Measurements from ENCODE around the gene CDYL2. TPM values are rescaled to one million over a fixed set of nuclear protein-coding genes. Genes with fewer than 3 reads are reported as not detected.

The CDYL2 gene
- polyA plus RNA-seq, 1 of the 3 experiments (the other 2 are of a cell fraction) = 0.03 TPM

DNA sequence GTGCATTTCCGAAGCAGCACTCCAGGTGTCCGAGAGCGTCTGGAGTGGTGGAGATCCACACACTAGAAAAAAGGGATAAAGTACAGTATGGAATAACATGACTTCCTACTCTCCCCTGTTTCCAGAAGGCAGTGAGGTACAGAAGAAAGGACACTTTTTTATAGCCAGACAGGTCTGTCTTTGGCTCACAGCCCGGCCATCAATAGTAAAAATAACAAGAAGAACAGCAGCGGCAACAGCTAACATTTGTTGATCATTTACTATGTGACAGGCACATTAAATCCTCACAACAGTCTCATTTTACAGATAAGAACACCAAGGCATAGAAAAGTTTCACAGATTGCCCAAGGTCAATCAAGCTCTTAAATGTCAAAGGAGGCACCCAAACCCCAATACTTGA is 247.4 kb downstream of the CDYL2 start:
- ChIA-PET POLR2A (no interaction called here), CTCF (no interaction called here)
- Histone ChIP-seq H3K4me3 (ENCODE audit: low read depth in 2 of 2, low read length in 1 of 2) (no peak overlapping the region), H2AFZ (ENCODE audit: low read depth) (no peak overlapping the region), H3K9me2 (no peaks in the 10 kb centered on the region), H3F3A (replicated peaks; ENCODE audit: insufficient read depth) (no peaks in the 10 kb centered on the region), H3K36me3 (replicated peaks in 1 of 2; ENCODE audit: control insufficient read depth in 1 of 2, insufficient read depth in 2 of 2, low read length in 1 of 2) (no peaks in the 10 kb centered on the region), H4K20me1 (ENCODE audit: insufficient read depth) (no peaks in the 10 kb centered on the region), H3K4me1 (ENCODE audit: control insufficient read depth in 1 of 2, insufficient read depth in 2 of 2, low read depth in 1 of 2, low read length in 1 of 2) (no peaks in the 10 kb centered on the region), H3K9ac (no peak overlapping the region), H3K9me3 (no peaks in the 10 kb centered on the region), H3K27ac (ENCODE audit: low read depth in 2 of 2, low read length in 1 of 2) (no peak overlapping the region), H3K27me3 (ENCODE audit: insufficient read depth) (no peaks in the 10 kb centered on the region), H3K79me2 (ENCODE audit: insufficient read depth) (no peaks in the 10 kb centered on the region), H3K4me2 (no peak overlapping the region)
- TF ChIP-seq CTCF (IDR thresholded peaks at IDR 0.05) = no peak
- no peak for TF ChIP-seq JUND (IDR thresholded peaks at IDR 0.05)
- no peak for TF ChIP-seq POLR2AphosphoS5 (IDR thresholded peaks at IDR 0.05; ENCODE audit: low read depth, low read length)
- TF ChIP-seq, protein P1, sequence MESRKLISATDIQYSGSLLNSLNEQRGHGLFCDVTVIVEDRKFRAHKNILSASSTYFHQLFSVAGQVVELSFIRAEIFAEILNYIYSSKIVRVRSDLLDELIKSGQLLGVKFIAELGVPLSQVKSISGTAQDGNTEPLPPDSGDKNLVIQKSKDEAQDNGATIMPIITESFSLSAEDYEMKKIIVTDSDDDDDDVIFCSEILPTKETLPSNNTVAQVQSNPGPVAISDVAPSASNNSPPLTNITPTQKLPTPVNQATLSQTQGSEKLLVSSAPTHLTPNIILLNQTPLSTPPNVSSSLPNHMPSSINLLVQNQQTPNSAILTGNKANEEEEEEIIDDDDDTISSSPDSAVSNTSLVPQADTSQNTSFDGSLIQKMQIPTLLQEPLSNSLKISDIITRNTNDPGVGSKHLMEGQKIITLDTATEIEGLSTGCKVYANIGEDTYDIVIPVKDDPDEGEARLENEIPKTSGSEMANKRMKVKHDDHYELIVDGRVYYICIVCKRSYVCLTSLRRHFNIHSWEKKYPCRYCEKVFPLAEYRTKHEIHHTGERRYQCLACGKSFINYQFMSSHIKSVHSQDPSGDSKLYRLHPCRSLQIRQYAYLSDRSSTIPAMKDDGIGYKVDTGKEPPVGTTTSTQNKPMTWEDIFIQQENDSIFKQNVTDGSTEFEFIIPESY (IDR thresholded peaks at IDR 0.05; ENCODE audit: borderline replicate concordance, low read depth) = no peak
- TF ChIP-seq FOXM1 (IDR thresholded peaks at IDR 0.05; ENCODE audit: low read depth) = no peak
- TF ChIP-seq, protein P2, sequence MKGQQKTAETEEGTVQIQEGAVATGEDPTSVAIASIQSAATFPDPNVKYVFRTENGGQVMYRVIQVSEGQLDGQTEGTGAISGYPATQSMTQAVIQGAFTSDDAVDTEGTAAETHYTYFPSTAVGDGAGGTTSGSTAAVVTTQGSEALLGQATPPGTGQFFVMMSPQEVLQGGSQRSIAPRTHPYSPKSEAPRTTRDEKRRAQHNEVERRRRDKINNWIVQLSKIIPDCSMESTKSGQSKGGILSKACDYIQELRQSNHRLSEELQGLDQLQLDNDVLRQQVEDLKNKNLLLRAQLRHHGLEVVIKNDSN (IDR thresholded peaks at IDR 0.05; ENCODE audit: borderline replicate concordance, low read depth) = no peak
- TF ChIP-seq MXI1 (IDR thresholded peaks at IDR 0.05; ENCODE audit: low read depth, low read length) = no peak
- TF ChIP-seq RFX5 (IDR thresholded peaks at IDR 0.05; ENCODE audit: low read length) = no peak
- TF ChIP-seq NRF1 (IDR thresholded peaks at IDR 0.05; ENCODE audit: low read depth, low read length) = no peak
- no peak for TF ChIP-seq SIN3A (IDR thresholded peaks at IDR 0.05; ENCODE audit: borderline replicate concordance, low read depth, low read length)
- TF ChIP-seq ELF1 (IDR thresholded peaks at IDR 0.05) = no peak
- no peak for DNase-seq
- 17% methylated on average over 5 of the region's 5 CpGs for WGBS (ENCODE audit: low lambda C conversion rate)

- Histone ChIP-seq H3K4me1 (ENCODE audit: control insufficient read depth in 1 of 2, insufficient read depth in 2 of 2, low read depth in 1 of 2, low read length in 1 of 2) (no peaks in the 10 kb centered on the region), H3K4me3 (ENCODE audit: low read depth in 2 of 2, low read length in 1 of 2) (no peak overlapping the region), H3F3A (replicated peaks; ENCODE audit: insufficient read depth) (no peaks in the 10 kb centered on the region), H3K27ac (ENCODE audit: low read depth in 2 of 2, low read length in 1 of 2) (no peak overlapping the region), H3K79me2 (ENCODE audit: insufficient read depth) (no peaks in the 10 kb centered on the region), H3K9me3 (no peaks in the 10 kb centered on the region), H3K36me3 (replicated peaks in 1 of 2; ENCODE audit: control insufficient read depth in 1 of 2, insufficient read depth in 2 of 2, low read length in 1 of 2) (no peaks in the 10 kb centered on the region), H4K20me1 (ENCODE audit: insufficient read depth) (no peaks in the 10 kb centered on the region), H3K9ac (no peak overlapping the region), H2AFZ (ENCODE audit: low read depth) (no peak overlapping the region), H3K9me2 (no peaks in the 10 kb centered on the region), H3K4me2 (no peak overlapping the region), H3K27me3 (ENCODE audit: insufficient read depth) (no peaks in the 10 kb centered on the region)
- DNase-seq = no peak
- 2% methylated on average over 3 of the region's 3 CpGs for WGBS (ENCODE audit: low lambda C conversion rate)
- ChIA-PET CTCF (no interaction called here), POLR2A (no interaction called here)
- TF ChIP-seq GABPA (IDR thresholded peaks at IDR 0.05; ENCODE audit: low read depth) (no peak), EZH2phosphoT487 (IDR thresholded peaks at IDR 0.05; ENCODE audit: borderline replicate concordance, low read depth) (no peak), MXI1 (IDR thresholded peaks at IDR 0.05; ENCODE audit: low read depth, low read length) (no peak), FOXM1 (IDR thresholded peaks at IDR 0.05; ENCODE audit: low read depth) (no peak), EP300 (IDR thresholded peaks at IDR 0.05; ENCODE audit: borderline replicate concordance in 1 of 2, low read depth in 1 of 2, low read length in 1 of 2) (no peak), CTCF (IDR thresholded peaks at IDR 0.05) (no peak), POLR2AphosphoS5 (IDR thresholded peaks at IDR 0.05; ENCODE audit: low read depth, low read length) (no peak), IRF3 (IDR thresholded peaks at IDR 0.05; ENCODE audit: low read depth, low read length) (no peak), RCOR1 (IDR thresholded peaks at IDR 0.05; ENCODE audit: low read length) (no peak), TAF1 (IDR thresholded peaks at IDR 0.05; ENCODE audit: borderline replicate concordance, low read depth, low read length) (no peak), JUND (IDR thresholded peaks at IDR 0.05) (no peak)
- TF ChIP-seq, protein P1 (IDR thresholded peaks at IDR 0.05; ENCODE audit: borderline replicate concordance, low read depth) = no peak
These were observed 247.9 kb downstream of the CDYL2 start for GRCh38 chr16:80556481-80556880.
